AG04449 (cell line): ENCODE measurements around the gene RPS6KA3.
"Not testable (repeated sequence)": the region's sequence is repeated elsewhere in the genome, so short reads cannot be mapped to it uniquely, and the experiment has no call there.

ENCODE experiments used
- CTCF ChIA-PET: fragments of 350-600 bp; formaldehyde crosslinking; extraction: SDS; loops from one replicate; lab custom pipeline; 2021; ENCODE audit warnings: antibody characterized with exemption; lab: Yijun Ruan, JAX
- POLR2A ChIA-PET: fragments of 400-600, 350-600 bp; formaldehyde crosslinking; extraction: SDS; loops from one replicate; lab custom pipeline; 2020; ENCODE audit warnings: antibody characterized with exemption, inconsistent platforms; lab: Yijun Ruan, JAX
- DNase-seq: peaks from one replicate; pipeline ENCODE4 v3.0.0-alpha.2; 2010; ENCODE audit warnings: low read depth, low spot score
- H3K4me3 ChIP-seq: 2 replicates; pipeline ENCODE4 v1.5.1; 2011; ENCODE audit warnings: low read depth, mild to moderate bottlenecking, control low read depth, low read length
- TF ChIP-seq, protein P1 (sequence below): IDR thresholded peaks from one replicate; pipeline ENCODE4 v1.5.1; 2011; ENCODE audit warnings: mild to moderate bottlenecking, moderate library complexity, low read length, control low read depth, inconsistent platforms; ENCODE audit not compliant: insufficient read depth; ENCODE audit errors: missing control alignments

The RPS6KA3 gene

DNA sequence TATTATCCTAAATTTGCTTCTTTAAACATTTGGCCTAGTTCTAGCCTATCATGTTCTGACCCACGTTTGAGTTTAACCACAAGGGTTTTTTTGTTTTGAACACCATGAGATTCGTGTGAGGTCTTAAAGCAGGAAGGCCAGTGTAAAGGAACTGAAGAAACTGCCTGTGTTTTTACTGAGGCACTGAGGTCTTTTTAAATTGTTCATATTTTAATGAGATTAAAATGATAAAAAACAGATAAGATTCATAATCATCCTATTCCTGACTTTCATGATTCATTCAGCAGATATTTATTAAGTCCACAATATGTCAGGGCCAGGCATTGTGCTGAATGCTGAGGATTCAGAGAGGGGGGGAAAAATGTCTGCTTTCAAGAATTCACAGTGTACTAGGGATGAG, 3.2 kb downstream of the RPS6KA3 start:
- ChIA-PET POLR2A (no interaction called here), CTCF (interaction anchor here (3.2 kb wide), 1 partner anchor 11 kb away, joined by 9 read pairs; no protein-coding TSS in a partner anchor)
- H3K4me3 ChIP-seq: no peak overlapping the region
- TF ChIP-seq, protein P1, sequence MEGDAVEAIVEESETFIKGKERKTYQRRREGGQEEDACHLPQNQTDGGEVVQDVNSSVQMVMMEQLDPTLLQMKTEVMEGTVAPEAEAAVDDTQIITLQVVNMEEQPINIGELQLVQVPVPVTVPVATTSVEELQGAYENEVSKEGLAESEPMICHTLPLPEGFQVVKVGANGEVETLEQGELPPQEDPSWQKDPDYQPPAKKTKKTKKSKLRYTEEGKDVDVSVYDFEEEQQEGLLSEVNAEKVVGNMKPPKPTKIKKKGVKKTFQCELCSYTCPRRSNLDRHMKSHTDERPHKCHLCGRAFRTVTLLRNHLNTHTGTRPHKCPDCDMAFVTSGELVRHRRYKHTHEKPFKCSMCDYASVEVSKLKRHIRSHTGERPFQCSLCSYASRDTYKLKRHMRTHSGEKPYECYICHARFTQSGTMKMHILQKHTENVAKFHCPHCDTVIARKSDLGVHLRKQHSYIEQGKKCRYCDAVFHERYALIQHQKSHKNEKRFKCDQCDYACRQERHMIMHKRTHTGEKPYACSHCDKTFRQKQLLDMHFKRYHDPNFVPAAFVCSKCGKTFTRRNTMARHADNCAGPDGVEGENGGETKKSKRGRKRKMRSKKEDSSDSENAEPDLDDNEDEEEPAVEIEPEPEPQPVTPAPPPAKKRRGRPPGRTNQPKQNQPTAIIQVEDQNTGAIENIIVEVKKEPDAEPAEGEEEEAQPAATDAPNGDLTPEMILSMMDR: no peak
- no peak for DNase-seq

DNA sequence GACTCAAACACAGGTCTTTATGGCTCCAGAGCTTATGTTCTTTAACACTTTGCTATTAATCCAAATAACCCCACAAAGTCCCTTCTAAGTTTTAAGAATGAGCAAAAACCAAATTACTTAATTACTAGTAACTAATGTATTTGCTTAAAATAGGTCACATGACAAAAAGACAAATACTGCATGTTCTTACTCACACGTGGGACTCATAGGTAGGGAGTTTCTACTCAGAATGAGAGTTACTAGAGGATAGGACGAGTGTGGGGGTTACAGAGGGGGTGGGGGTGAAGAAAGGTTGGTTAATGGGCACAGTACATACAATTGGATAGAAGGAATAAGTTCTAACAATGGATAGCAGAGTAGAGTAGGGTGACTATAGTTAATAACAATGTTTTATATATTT, 5.8 kb downstream of the RPS6KA3 start:
- TF ChIP-seq, protein P1: no peak
- H3K4me3 ChIP-seq: no peak overlapping the region
- ChIA-PET CTCF (no interaction called here), POLR2A (no interaction called here)
- DNase-seq: no peak

DNA sequence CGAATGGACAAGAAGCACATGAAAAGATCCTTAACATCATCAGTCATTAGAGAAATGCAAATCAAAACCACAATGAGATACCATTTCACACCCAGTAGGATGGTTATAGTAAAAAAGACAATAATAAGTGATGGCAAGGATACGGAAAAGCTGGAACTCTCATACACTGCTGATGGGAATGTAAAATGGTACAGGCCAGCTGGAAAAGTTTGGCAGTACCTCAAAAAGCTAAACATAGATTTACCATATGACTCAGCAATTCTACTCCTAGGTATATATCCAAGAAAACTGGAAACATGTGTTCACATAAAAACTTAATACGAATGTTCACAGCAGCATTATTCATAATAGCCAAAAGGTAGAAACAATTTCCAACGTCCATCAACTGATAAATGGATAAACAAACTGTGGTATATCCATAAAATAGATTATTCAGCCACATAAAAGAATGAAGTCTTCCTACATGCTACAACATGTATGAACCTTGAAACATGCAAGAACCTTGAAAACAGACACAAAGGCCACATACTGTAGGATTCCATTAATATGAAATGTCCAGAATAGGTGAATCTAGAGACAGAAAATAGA, 11.9 kb downstream of the RPS6KA3 start:
- H3K4me3 ChIP-seq: no peak overlapping the region
- ChIA-PET CTCF (interaction anchor here (3.1 kb wide), 1 partner anchor 190 kb away, joined by 35 read pairs; no protein-coding TSS in a partner anchor), POLR2A (no interaction called here)
- DNase-seq: no peak
- TF ChIP-seq, protein P1: no peak

DNA sequence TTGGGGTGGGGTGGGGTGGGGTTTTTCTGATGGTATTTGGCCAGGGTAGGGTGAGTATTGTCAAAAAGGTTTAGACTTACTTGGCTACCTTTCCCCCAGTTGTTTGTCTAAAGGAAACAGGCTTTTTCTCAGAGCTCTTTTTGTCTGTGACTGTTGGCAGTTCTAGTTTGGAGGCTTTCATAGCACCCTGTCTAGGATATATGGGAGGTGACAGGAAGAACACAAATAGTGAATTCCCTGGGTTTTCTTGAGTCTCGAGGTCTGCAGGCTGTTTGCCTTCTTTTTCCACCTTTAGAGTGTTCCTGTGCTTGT, 13.5 kb downstream of the RPS6KA3 start:
- H3K4me3 ChIP-seq: no peak overlapping the region
- TF ChIP-seq, protein P1: no peak
- POLR2A ChIA-PET: no interaction called here
- CTCF ChIA-PET: interaction anchor here (1.0 to 3.1 kb wide), 12 partner anchors 9 to 274 kb away, joined by 3 to 35 read pairs (median 4); no protein-coding TSS in a partner anchor
- DNase-seq: no peak

DNA sequence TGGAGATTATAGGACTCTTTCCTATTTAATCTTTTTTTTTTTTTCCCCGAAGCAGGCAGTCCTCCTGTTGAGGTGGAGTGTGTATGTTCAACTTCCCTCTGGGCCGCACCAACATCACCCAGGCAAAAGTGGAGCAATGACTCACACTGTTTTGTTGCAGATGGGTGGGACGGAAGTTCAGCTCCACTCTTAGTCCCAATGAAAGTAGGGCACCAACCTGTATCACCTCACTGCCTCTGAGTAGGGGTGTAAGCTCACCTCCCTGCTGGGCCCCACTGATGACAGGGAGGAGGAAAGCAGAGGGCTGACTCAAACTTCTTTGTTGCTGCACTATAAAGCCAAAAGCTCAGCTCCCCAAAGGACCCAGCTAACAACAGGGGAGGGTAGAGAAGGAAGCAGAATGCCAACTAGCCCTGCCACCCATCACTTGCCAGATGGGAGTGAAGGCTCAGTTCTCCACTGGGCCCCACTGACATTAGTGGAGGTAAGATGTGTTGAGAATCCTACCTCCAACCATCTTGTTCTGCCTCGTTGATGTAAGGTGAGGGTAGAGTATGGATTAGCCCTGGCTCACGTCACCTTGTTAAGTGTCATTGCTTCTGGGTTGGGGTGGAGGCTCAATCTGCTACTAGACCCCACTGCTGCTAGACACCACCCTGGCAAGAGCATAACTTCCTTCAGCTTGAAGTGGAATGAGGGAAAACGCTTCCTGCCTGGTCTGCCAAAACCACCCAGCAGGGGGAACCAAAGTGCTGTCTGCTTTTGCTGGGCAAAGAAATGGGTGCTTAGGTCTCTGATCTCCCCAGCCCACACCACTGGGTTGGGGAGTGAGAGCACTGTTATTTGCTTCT, 14.1 kb downstream of the RPS6KA3 start:
- no peak overlapping the region for H3K4me3 ChIP-seq
- ChIA-PET CTCF (interaction anchor here (0.6 to 3.1 kb wide), 14 partner anchors 8 to 274 kb away, joined by 3 to 35 read pairs (median 4); no protein-coding TSS in a partner anchor), POLR2A (no interaction called here)
- TF ChIP-seq, protein P1: peak; percentile 68
- DNase-seq: no peak

DNA sequence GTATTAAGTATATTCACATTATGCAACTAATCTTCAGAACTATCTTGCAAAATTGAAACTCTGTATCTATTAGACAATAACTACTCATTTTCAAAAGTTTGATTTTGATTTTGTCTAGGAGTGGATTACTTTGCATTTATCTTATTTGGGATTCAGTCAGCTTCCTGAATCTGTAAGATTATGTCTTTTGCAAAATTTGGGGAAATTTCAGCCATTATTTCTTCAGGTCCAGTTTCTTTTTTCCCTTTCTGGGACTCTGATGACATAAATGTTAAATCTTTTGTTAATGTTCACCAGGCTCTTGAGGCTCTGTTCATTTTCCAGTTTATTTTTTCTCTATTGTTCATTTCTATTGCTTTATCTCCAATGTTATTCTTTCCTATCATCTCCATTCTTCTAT, 15.0 kb downstream of the RPS6KA3 start:
- no peak overlapping the region for H3K4me3 ChIP-seq
- ChIA-PET POLR2A (no interaction called here), CTCF (interaction anchor here (1.8 to 2.1 kb wide), 3 partner anchors 12 to 265 kb away, joined by 4 to 10 read pairs (median 9); no protein-coding TSS in a partner anchor)
- TF ChIP-seq, protein P1: no peak
- no peak for DNase-seq

DNA sequence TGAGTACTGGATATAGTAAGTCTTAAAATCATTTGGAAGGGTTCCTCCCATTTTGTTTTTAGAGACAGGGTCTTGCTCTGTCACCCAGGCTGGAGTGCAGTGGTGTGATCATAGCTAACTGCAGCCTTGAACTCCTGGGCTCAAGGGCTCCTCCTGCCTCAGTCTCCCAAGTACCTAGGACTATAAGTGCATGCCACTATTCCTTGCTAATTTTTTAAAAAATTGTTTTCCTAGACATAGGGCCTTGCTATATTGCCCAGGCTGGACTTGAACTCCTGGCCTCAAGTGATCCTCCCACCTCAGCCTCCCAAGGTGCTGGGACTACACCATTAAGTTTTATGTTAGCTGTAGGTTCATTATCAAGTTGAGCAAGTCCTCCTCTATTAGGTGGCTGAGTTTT, 16.6 kb downstream of the RPS6KA3 start:
- H3K4me3 ChIP-seq, DNase-seq, CTCF ChIA-PET, POLR2A ChIA-PET: not testable (repeated sequence)
